ENCODE measurements around the gene KIF21A. TPM values are rescaled to one million over a fixed set of nuclear protein-coding genes. Genes with fewer than 3 reads are reported as not detected.

The KIF21A gene
- total and polyA plus RNA-seq, 2 donors (not counting 3 experiments of a cell fraction or from before 2014, with no cell fraction given): 1.8 to 10.1 TPM

DNA sequence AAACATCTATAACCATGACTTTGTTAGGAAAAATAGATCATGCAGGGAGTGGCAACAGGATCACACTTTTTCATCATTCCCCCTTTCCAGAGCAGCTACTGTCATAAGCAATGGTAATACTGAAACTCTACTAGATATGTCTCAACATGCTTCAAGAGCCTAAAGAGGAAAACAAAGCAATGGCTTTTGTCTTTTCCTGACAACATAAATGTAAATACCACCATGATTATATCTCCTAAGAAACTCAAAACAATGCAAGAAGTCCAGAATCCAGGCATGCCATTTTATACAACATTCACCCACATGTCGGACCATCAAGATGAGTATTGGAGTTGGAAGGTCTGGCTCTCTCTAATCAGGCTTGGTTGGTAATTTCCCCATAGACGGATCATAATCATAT lies 78.7 kb downstream of the KIF21A start:
- no peaks in the 10 kb centered on the region for H3K36me3 ChIP-seq (ENCODE audit: control insufficient read depth in 2 of 2, extremely low read depth in 1 of 2, insufficient read depth in 2 of 2, low read length in 2 of 2)
- no peak for DNase-seq (ENCODE audit: low read depth, low spot score)
- H3K4me3 ChIP-seq (replicated peaks in 1 of 3; ENCODE audit: insufficient read depth in 1 of 3, low read depth in 1 of 3, low read length in 3 of 3): no peak overlapping the region
- CTCF ChIA-PET: interaction anchor here (1.3 to 1.7 kb wide), 2 partner anchors 15 to 328 kb away, joined by 4 to 12 read pairs; no protein-coding TSS in a partner anchor
- H2AFZ ChIP-seq (ENCODE audit: low read depth, low read length): no peak overlapping the region
- FAIRE-seq: no peak
- H3K27me3 ChIP-seq (ENCODE audit: control insufficient read depth in 2 of 2, insufficient read depth in 2 of 2, low read length in 2 of 2): no peaks in the 10 kb centered on the region
- no peak overlapping the region for H3K4me2 ChIP-seq (ENCODE audit: insufficient read depth, low read length)
- dilution Hi-C loops (cut with MboI; ENCODE audit: extremely low pct_ligation_motif_present, low sequenced_read_pairs) (no loop called here), intact Hi-C loops (cut with micrococcal nuclease) (no loop called here)
- H3K4me1 ChIP-seq (ENCODE audit: control insufficient read depth, extremely low read depth, insufficient read depth, low read length): no peaks in the 10 kb centered on the region
- H3K79me2 ChIP-seq (ENCODE audit: control insufficient read depth, insufficient read depth, low read length): no peaks in the 10 kb centered on the region
- H3K27ac ChIP-seq (ENCODE audit: insufficient read depth, low read depth, low read length): no peak overlapping the region
- no TSS peak for BruUV-seq (replicated peaks)
- H4K20me1 ChIP-seq (replicated peaks; ENCODE audit: control insufficient read depth, extremely low read depth, insufficient read depth, low read length): no peaks in the 10 kb centered on the region
- TF ChIP-seq POLR2AphosphoS5 (IDR thresholded peaks at IDR 0.05; ENCODE audit: insufficient read depth, low read depth, low read length) (no peak), FOS (IDR thresholded peaks at IDR 0.05; ENCODE audit: borderline replicate concordance, insufficient read depth, low read length) (no peak), GATA2 (IDR thresholded peaks at IDR 0.05; ENCODE audit: insufficient read depth, insufficient read length, low read depth, low read length) (no peak), EZH2 (IDR thresholded peaks at IDR 0.05; ENCODE audit: borderline replicate concordance, low read depth, low read length, severe bottlenecking) (no peak), JUN (IDR thresholded peaks at IDR 0.05; ENCODE audit: borderline replicate concordance, insufficient read depth, insufficient read length, low read depth) (no peak), POLR2A (IDR thresholded peaks at IDR 0.05; ENCODE audit: low read depth, low read length) (no peak), MYC (IDR thresholded peaks at IDR 0.05; ENCODE audit: low read depth, low read length) (no peak)
- TF ChIP-seq, protein P1, sequence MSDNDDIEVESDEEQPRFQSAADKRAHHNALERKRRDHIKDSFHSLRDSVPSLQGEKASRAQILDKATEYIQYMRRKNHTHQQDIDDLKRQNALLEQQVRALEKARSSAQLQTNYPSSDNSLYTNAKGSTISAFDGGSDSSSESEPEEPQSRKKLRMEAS (IDR thresholded peaks at IDR 0.05; ENCODE audit: insufficient read depth, insufficient read length): no peak
- TF ChIP-seq, protein P2, sequence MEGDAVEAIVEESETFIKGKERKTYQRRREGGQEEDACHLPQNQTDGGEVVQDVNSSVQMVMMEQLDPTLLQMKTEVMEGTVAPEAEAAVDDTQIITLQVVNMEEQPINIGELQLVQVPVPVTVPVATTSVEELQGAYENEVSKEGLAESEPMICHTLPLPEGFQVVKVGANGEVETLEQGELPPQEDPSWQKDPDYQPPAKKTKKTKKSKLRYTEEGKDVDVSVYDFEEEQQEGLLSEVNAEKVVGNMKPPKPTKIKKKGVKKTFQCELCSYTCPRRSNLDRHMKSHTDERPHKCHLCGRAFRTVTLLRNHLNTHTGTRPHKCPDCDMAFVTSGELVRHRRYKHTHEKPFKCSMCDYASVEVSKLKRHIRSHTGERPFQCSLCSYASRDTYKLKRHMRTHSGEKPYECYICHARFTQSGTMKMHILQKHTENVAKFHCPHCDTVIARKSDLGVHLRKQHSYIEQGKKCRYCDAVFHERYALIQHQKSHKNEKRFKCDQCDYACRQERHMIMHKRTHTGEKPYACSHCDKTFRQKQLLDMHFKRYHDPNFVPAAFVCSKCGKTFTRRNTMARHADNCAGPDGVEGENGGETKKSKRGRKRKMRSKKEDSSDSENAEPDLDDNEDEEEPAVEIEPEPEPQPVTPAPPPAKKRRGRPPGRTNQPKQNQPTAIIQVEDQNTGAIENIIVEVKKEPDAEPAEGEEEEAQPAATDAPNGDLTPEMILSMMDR (IDR thresholded peaks at IDR 0.05; ENCODE audit: extremely low read depth in 1 of 2, insufficient read depth in 1 of 2, low read depth in 1 of 2, low read length in 2 of 2): no peak
- no peaks in the 10 kb centered on the region for H3K9me3 ChIP-seq (replicated peaks; ENCODE audit: control insufficient read depth, insufficient read depth, low read length)
- no peaks in the 10 kb centered on the region for H3K9me1 ChIP-seq (replicated peaks; ENCODE audit: control insufficient read depth, extremely low read depth, insufficient read depth, low read length)
- no peak overlapping the region for H3K9ac ChIP-seq (replicated peaks; ENCODE audit: extremely low read depth, insufficient read depth, low read length)
- POLR2A ChIA-PET: no interaction called here

All from endothelial cell of umbilical vein (primary cell).